B cell (primary cell): ENCODE results near the gene EPB41L4B. TPM values are rescaled to one million over a fixed set of nuclear protein-coding genes. Genes with fewer than 3 reads are reported as not detected.

Experiments
- ATAC-seq: fragments of 200-7000 bp; cut with Tn5 transposase; one replicate; pipeline ENCODE4 v1.10.0; 2021; ENCODE audit warnings: low read depth, mild to moderate bottlenecking, moderate number of reproducible peaks, moderate library complexity
- CTCF ChIA-PET: fragments of 350-600 bp; sonication (Branson Sonifier 250); formaldehyde crosslinking; loops from one replicate; lab custom pipeline; 2021; ENCODE audit warnings: antibody characterized with exemption, inconsistent platforms; lab: Charles Lee
- POLR2A ChIA-PET: fragments of 350-600 bp; sonication (Branson Sonifier 250); formaldehyde crosslinking; loops from one replicate; lab custom pipeline; 2021; ENCODE audit warnings: antibody characterized with exemption; lab: Charles Lee
- DNase-seq: peaks from one replicate; pipeline ENCODE4 v3.0.0; 2013
- H2AFZ ChIP-seq: 2 replicates; pipeline ENCODE4 v1.6.1; 2012; ENCODE audit warnings: mild to moderate bottlenecking, low read depth, low read length; ENCODE audit not compliant: insufficient read depth, poor library complexity, severe bottlenecking
- H3K27ac ChIP-seq, 2 donors: 1 replicate in 1 of 2; 2 replicates in 1 of 2; pipeline ENCODE4 v1.5.1; 2012 to 2013; ENCODE audit warnings: low read length in 2 of 2, mild to moderate bottlenecking in 2 of 2, moderate library complexity in 1 of 2
- H3K27me3 ChIP-seq, 4 experiments: fragments of 200-600 bp in 1 of 4; sonication (generic) in 1 of 4; replicated peaks in 1 of 4; 1 replicate in 2 of 4; 2 replicates in 2 of 4; pipeline versions ENCODE4 v1.6.1 to v1.7.0; 2013 to 2016; ENCODE audit warnings: low read length in 3 of 4, mild to moderate bottlenecking in 2 of 4, mixed read lengths in 1 of 4, moderate library complexity in 1 of 4; ENCODE audit not compliant: insufficient read depth in 4 of 4, control insufficient read depth in 3 of 4; ENCODE audit errors: control extremely low read depth in 1 of 4
- H3K36me3 ChIP-seq, 2 experiments: replicated peaks in 1 of 2; 1 replicate in 1 of 2; 2 replicates in 1 of 2; pipeline versions ENCODE4 v1.6.1 to v1.7.1; 2013; ENCODE audit warnings: low read length in 1 of 2; ENCODE audit not compliant: insufficient read depth in 2 of 2, control insufficient read depth in 1 of 2; ENCODE audit errors: control extremely low read depth in 1 of 2, extremely low read depth in 1 of 2
- H3K4me1 ChIP-seq, 2 donors: fragments of 200-600 bp in 1 of 2; sonication (generic) in 1 of 2; 1 replicate in 1 of 2; 2 replicates in 1 of 2; pipeline versions ENCODE4 v1.5.1 to v1.6.1; 2013 to 2017; ENCODE audit warnings: low read length in 2 of 2; ENCODE audit not compliant: control insufficient read depth in 2 of 2, insufficient read depth in 2 of 2
- H3K4me2 ChIP-seq: replicated peaks from 2 replicates; pipeline ENCODE3; 2012; ENCODE audit warnings: mild to moderate bottlenecking, low read depth, low read length; ENCODE audit not compliant: poor library complexity, severe bottlenecking
- H3K4me3 ChIP-seq, 5 experiments: fragments of 200-600 bp in 1 of 5; sonication (generic) in 1 of 5; 1 replicate in 3 of 5; 2 replicates in 2 of 5; pipeline versions ENCODE4 v1.5.1 to v1.7.0; 2011 to 2016; ENCODE audit warnings: low read length in 4 of 5, mild to moderate bottlenecking in 4 of 5, low read depth in 2 of 5, control low read depth in 1 of 5, moderate library complexity in 1 of 5; ENCODE audit not compliant: insufficient read depth in 1 of 5; ENCODE audit errors: control extremely low read depth in 1 of 5, extremely low read depth in 1 of 5
- H3K79me2 ChIP-seq: fragments of 200-600 bp; sonication (generic); one replicate; pipeline ENCODE4 v1.6.0; 2016; ENCODE audit warnings: low read length; ENCODE audit not compliant: control insufficient read depth, insufficient read depth
- H3K9ac ChIP-seq: fragments of 200-600 bp; sonication (generic); 2 replicates; pipeline ENCODE4 v1.6.1; 2017; ENCODE audit warnings: mild to moderate bottlenecking, low read length, moderate library complexity
- H3K9me3 ChIP-seq, 3 donors: one replicate each; pipeline versions ENCODE4 v1.6.1 to v1.7.1; 2013; ENCODE audit warnings: low read length in 2 of 3; ENCODE audit not compliant: control insufficient read depth in 2 of 3, insufficient read depth in 1 of 3; ENCODE audit errors: control extremely low read depth in 1 of 3
- H4K20me1 ChIP-seq: 2 replicates; pipeline ENCODE4 v1.6.0; 2012; ENCODE audit warnings: mild to moderate bottlenecking, low read length; ENCODE audit not compliant: insufficient read depth, control insufficient read depth, poor library complexity, severe bottlenecking
- H3K27ac Mint-ChIP-seq: one replicate; pipeline ENCODE4 v1.8.0; 2021; ENCODE audit warnings: mixed read lengths
- H3K27me3 Mint-ChIP-seq: one replicate; pipeline ENCODE4 v1.8.0; 2021; ENCODE audit warnings: mixed read lengths
- H3K4me1 Mint-ChIP-seq: one replicate; pipeline ENCODE4 v1.8.0; 2021; ENCODE audit warnings: mixed read lengths
- H3K4me3 Mint-ChIP-seq: one replicate; pipeline ENCODE4 v1.8.0; 2021; ENCODE audit warnings: mixed read lengths
- H3K9me3 Mint-ChIP-seq: one replicate; pipeline ENCODE4 v1.8.0; 2022; ENCODE audit warnings: mixed read lengths; ENCODE audit not compliant: insufficient read depth
- EZH2 ChIP-seq: IDR thresholded peaks from 2 replicates; pipeline ENCODE4 v1.6.1; 2012; ENCODE audit warnings: borderline replicate concordance, low read depth, mild to moderate bottlenecking, moderate library complexity, low read length; ENCODE audit not compliant: insufficient read depth, poor library complexity, severe bottlenecking
- WGBS: methylation state at CpG from one replicate; pipeline ENCODE4 v1.1.5; 2013; ENCODE audit warnings: missing lambda C conversion rate; ENCODE audit not compliant: insufficient coverage; 5-methylcytosine and 5-hydroxymethylcytosine counted together
- intact Hi-C: fragments of 100-400 bp; cut with micrococcal nuclease; formaldehyde crosslinking; loops from one replicate; pipeline ENCODE4 v1.10.0; 2022
- polyA plus RNA-seq: library from polyadenylated mRNA; depleted of rRNA; stranded (reverse); fragments of >200 nt; gene quantifications from 2 replicates; pipeline ENCODE4 v1.2.3, GENCODE V29; 2012
- total RNA-seq, 2 donors: library from RNA; stranded (reverse); fragments of 120-200 nt in 1 of 2; gene quantifications; 1 replicate in 1 of 2; 2 replicates in 1 of 2; pipeline versions ENCODE4 v1.2.3 to v1.2.4, GENCODE V29; 2013 to 2022
- TF ChIP-seq, protein P1 (sequence below): fragments of 200-600 bp; IDR thresholded peaks from one replicate; pipeline ENCODE4 v1.8.0; 2022; ENCODE audit warnings: antibody characterized with exemption, mild to moderate bottlenecking

The EPB41L4B gene
- total and polyA plus RNA-seq, 2 donors (not counting 1 experiment from before 2014, with no cell fraction given) = 2.9 TPM; not detected in 1

DNA sequence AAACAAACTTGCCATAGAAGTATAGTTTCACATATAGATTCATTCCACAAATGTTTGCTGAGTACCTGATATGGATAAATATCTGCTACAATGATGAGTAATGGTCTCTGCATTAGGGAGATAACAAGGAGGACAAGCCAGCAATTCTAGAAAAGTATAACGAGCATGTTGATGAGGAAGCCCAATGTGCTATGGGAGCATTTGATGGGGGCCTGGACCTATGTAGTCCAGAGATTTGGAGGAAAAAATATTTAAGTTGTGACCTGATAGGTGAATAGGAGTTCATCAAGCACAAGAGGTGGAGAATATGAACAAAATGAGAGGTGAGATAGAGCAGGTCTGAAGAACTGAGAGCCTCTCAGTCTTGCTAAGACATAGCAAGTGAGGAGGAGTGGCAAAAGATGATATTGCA, 186.7 kb downstream of the EPB41L4B start:
- Mint-ChIP-seq H3K9me3 (no peaks in the 10 kb centered on the region), H3K4me1 (no peaks in the 10 kb centered on the region), H3K4me3 (no peak overlapping the region), H3K27ac (no peak overlapping the region), H3K27me3 (peaks cover 11% of the 10 kb centered on the region)
- TF ChIP-seq, protein P1, sequence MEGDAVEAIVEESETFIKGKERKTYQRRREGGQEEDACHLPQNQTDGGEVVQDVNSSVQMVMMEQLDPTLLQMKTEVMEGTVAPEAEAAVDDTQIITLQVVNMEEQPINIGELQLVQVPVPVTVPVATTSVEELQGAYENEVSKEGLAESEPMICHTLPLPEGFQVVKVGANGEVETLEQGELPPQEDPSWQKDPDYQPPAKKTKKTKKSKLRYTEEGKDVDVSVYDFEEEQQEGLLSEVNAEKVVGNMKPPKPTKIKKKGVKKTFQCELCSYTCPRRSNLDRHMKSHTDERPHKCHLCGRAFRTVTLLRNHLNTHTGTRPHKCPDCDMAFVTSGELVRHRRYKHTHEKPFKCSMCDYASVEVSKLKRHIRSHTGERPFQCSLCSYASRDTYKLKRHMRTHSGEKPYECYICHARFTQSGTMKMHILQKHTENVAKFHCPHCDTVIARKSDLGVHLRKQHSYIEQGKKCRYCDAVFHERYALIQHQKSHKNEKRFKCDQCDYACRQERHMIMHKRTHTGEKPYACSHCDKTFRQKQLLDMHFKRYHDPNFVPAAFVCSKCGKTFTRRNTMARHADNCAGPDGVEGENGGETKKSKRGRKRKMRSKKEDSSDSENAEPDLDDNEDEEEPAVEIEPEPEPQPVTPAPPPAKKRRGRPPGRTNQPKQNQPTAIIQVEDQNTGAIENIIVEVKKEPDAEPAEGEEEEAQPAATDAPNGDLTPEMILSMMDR = no peak
- TF ChIP-seq EZH2 = no peak
- no peaks in the 10 kb centered on the region for H4K20me1 ChIP-seq
- H3K36me3 ChIP-seq = no peaks in the 10 kb centered on the region
- DNase-seq (no peak), ATAC-seq (no peak)
- 100% methylated on average over 1 of the region's 1 CpG for WGBS
- intact Hi-C loops = no loop called here
- ChIA-PET POLR2A (no interaction called here), CTCF (no interaction called here)
- H3K4me1 ChIP-seq = no peaks in the 10 kb centered on the region
- no peak overlapping the region for H3K4me3 ChIP-seq
- no peaks in the 10 kb centered on the region for H3K27me3 ChIP-seq
- no peak overlapping the region for H3K9ac ChIP-seq
- H3K9me3 ChIP-seq = no peaks in the 10 kb centered on the region
- no peaks in the 10 kb centered on the region for H3K79me2 ChIP-seq
- H3K4me2 ChIP-seq = no peak overlapping the region
- H2AFZ ChIP-seq = no peak overlapping the region
- no peak overlapping the region for H3K27ac ChIP-seq

DNA sequence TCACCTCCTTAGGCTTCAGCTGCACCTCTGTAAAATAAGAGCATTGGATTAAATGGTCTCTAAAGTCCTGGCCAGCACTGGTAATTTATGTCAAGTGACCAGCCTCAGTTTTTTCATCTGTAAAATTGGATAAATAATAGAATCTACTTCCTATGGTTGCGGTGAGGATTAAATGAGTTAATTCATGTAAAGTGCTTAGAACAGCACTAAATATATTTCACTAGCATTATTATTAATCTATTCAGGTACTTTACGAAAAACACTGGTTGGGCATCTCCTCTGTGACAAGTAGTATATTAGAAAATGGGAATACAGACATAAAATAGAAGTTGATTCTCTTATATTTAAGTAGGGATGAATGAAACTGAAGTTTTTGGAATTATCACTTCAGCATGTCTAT, 187.3 kb downstream of the EPB41L4B start:
- no peak for TF ChIP-seq EZH2
- TF ChIP-seq, protein P1 = no peak
- Mint-ChIP-seq H3K4me3 (no peak overlapping the region), H3K27ac (no peak overlapping the region), H3K4me1 (no peaks in the 10 kb centered on the region), H3K9me3 (no peaks in the 10 kb centered on the region), H3K27me3 (peaks cover 13% of the 10 kb centered on the region)
- Histone ChIP-seq H3K9me3 (no peaks in the 10 kb centered on the region), H4K20me1 (no peaks in the 10 kb centered on the region), H3K27me3 (no peaks in the 10 kb centered on the region), H3K9ac (no peak overlapping the region), H3K4me1 (no peaks in the 10 kb centered on the region), H3K4me2 (no peak overlapping the region), H2AFZ (no peak overlapping the region), H3K79me2 (no peaks in the 10 kb centered on the region), H3K27ac (no peak overlapping the region), H3K4me3 (no peak overlapping the region), H3K36me3 (no peaks in the 10 kb centered on the region)
- POLR2A ChIA-PET = no interaction called here
- intact Hi-C loops = no loop called here
- ATAC-seq (no peak), DNase-seq (no peak)
- no CpG with 5 or more reads among the region's 2 CpGs for WGBS
- CTCF ChIA-PET = no interaction called here
